WTC11 (cell line): Measurements from ENCODE around the gene SPATC1L. TPM values are rescaled to one million over a fixed set of nuclear protein-coding genes. Genes with fewer than 3 reads are reported as not detected.

Source experiments
- ATAC-seq: fragments of 200-7000 bp; cut with Tn5 transposase; 2 replicates; pipeline ENCODE4 v1.10.0; 2021; ENCODE audit warnings: mild to moderate bottlenecking, moderate library complexity
- CTCF ChIA-PET: fragments of 300-600 bp; sonication (Branson Sonifier 250); formaldehyde crosslinking; loops from one replicate; lab custom pipeline; 2021; ENCODE audit warnings: antibody characterized with exemption; lab: Charles Lee
- POLR2A ChIA-PET: fragments of 350-600 bp; sonication (Branson Sonifier 250); formaldehyde crosslinking; loops from one replicate; lab custom pipeline; 2021; ENCODE audit warnings: antibody characterized with exemption; lab: Charles Lee
- DNase-seq: peaks from one replicate; pipeline ENCODE4 v3.0.0; 2021; ENCODE audit warnings: low spot score
- H3K27ac Mint-ChIP-seq: 2 replicates; pipeline ENCODE4 v1.8.0; 2021; ENCODE audit warnings: mixed read lengths
- H3K27me3 Mint-ChIP-seq: 2 replicates; pipeline ENCODE4 v1.8.0; 2021; ENCODE audit warnings: low read depth, mild to moderate bottlenecking, moderate library complexity, mixed read lengths
- H3K36me3 Mint-ChIP-seq: 2 replicates; pipeline ENCODE4 v1.8.0; 2021; ENCODE audit warnings: mixed read lengths
- H3K4me1 Mint-ChIP-seq: 2 replicates; pipeline ENCODE4 v1.8.0; 2022; ENCODE audit warnings: mixed read lengths
- H3K4me3 Mint-ChIP-seq: 2 replicates; pipeline ENCODE4 v1.8.0; 2021; ENCODE audit warnings: mild to moderate bottlenecking, moderate library complexity, mixed read lengths
- H3K9me3 Mint-ChIP-seq: 2 replicates; pipeline ENCODE4 v1.8.0; 2021; ENCODE audit warnings: mixed read lengths
- ATF1 ChIP-seq: sonication (generic); formaldehyde crosslinking; IDR thresholded peaks from 2 replicates; pipeline ENCODE4 v1.8.1; 2023; ENCODE audit warnings: mild to moderate bottlenecking, moderate library complexity, missing genetic modification reagents
- ESRRA ChIP-seq: sonication (generic); formaldehyde crosslinking; IDR thresholded peaks from 2 replicates; pipeline ENCODE4 v1.8.1; 2022; ENCODE audit warnings: mild to moderate bottlenecking, missing genetic modification reagents, borderline replicate concordance
- FOXK1 ChIP-seq: sonication (generic); formaldehyde crosslinking; IDR thresholded peaks from 2 replicates; pipeline ENCODE4 v1.8.0; 2022; ENCODE audit warnings: mild to moderate bottlenecking, moderate library complexity, missing genetic modification reagents
- GABPB1 ChIP-seq: sonication (generic); formaldehyde crosslinking; IDR thresholded peaks from 2 replicates; pipeline ENCODE4 v1.8.1; 2023; ENCODE audit warnings: mild to moderate bottlenecking, missing genetic modification reagents
- GTF2I ChIP-seq: fragments of 250-450 bp; sonication (Bioruptor Pico); conservative IDR thresholded peaks from 2 replicates; pipeline ENCODE4 v1.4.0; 2021; ENCODE audit warnings: mild to moderate bottlenecking
- MXD4 ChIP-seq: fragments of 250-450 bp; sonication (Bioruptor Pico); IDR thresholded peaks from 2 replicates; pipeline ENCODE4 v1.8.0; 2021; ENCODE audit warnings: mild to moderate bottlenecking, moderate library complexity, borderline replicate concordance
- MYBL2 ChIP-seq: sonication (generic); formaldehyde crosslinking; IDR thresholded peaks from 2 replicates; pipeline ENCODE4 v1.8.1; 2023; ENCODE audit warnings: mild to moderate bottlenecking, moderate library complexity, missing genetic modification reagents
- SMAD3 ChIP-seq: sonication (generic); formaldehyde crosslinking; IDR thresholded peaks from 2 replicates; pipeline ENCODE4 v1.8.0; 2022; ENCODE audit warnings: missing genetic modification reagents, mild to moderate bottlenecking, borderline replicate concordance
- SP1 ChIP-seq: sonication (generic); formaldehyde crosslinking; conservative IDR thresholded peaks from 2 replicates; pipeline ENCODE4 v1.8.1; 2022; ENCODE audit warnings: missing genetic modification reagents
- TCF7 ChIP-seq: sonication (generic); formaldehyde crosslinking; IDR thresholded peaks from 2 replicates; pipeline ENCODE4 v1.8.0; 2022; ENCODE audit warnings: mild to moderate bottlenecking, low read depth, missing genetic modification reagents, moderate library complexity
- TEAD1 ChIP-seq: sonication (generic); formaldehyde crosslinking; IDR thresholded peaks from 2 replicates; pipeline ENCODE4 v1.8.0; 2022; ENCODE audit warnings: mild to moderate bottlenecking, missing genetic modification reagents
- TP53 ChIP-seq: sonication (generic); formaldehyde crosslinking; IDR thresholded peaks from 2 replicates; pipeline ENCODE4 v1.8.1; 2023; ENCODE audit warnings: mild to moderate bottlenecking, missing genetic modification reagents
- ZNF138 ChIP-seq: sonication (generic); formaldehyde crosslinking; conservative IDR thresholded peaks from 2 replicates; pipeline ENCODE4 v1.8.1; 2022; ENCODE audit warnings: mild to moderate bottlenecking, moderate library complexity, missing genetic modification reagents
- ZNF219 ChIP-seq: sonication (generic); formaldehyde crosslinking; IDR thresholded peaks from 2 replicates; pipeline ENCODE4 v1.8.0; 2023; ENCODE audit warnings: missing genetic modification reagents, mild to moderate bottlenecking, borderline replicate concordance
- ZNF416 ChIP-seq: fragments of 250-450 bp; sonication (Bioruptor Pico); IDR thresholded peaks from 2 replicates; pipeline ENCODE4 v1.9.0; 2021; ENCODE audit warnings: mild to moderate bottlenecking, inconsistent platforms
- total RNA-seq: library from RNA; stranded (reverse); gene quantifications from 3 replicates; pipeline ENCODE4 v1.2.3, GENCODE V29; 2021
- TF ChIP-seq, protein P1 (sequence below): fragments of 250-450 bp; sonication (Bioruptor Pico); IDR thresholded peaks from 2 replicates; pipeline ENCODE4 v1.9.0; 2021; ENCODE audit warnings: mild to moderate bottlenecking
- TF ChIP-seq, protein P2 (sequence below): sonication (generic); formaldehyde crosslinking; IDR thresholded peaks from 2 replicates; pipeline ENCODE4 v1.8.0; 2022; ENCODE audit warnings: mild to moderate bottlenecking, missing genetic modification reagents
- TF ChIP-seq, protein P3 (sequence below): sonication (generic); formaldehyde crosslinking; IDR thresholded peaks from 2 replicates; pipeline ENCODE4 v1.8.1; 2023; ENCODE audit warnings: mild to moderate bottlenecking, missing genetic modification reagents, moderate library complexity
- TF ChIP-seq, protein P4 (sequence below): sonication (generic); formaldehyde crosslinking; IDR thresholded peaks from 2 replicates; pipeline ENCODE4 v1.8.1; 2023; ENCODE audit warnings: mild to moderate bottlenecking, missing genetic modification reagents, borderline replicate concordance

The SPATC1L gene
- total RNA-seq, 1 experiment from 2014 or later, result 61.7 TPM

DNA sequence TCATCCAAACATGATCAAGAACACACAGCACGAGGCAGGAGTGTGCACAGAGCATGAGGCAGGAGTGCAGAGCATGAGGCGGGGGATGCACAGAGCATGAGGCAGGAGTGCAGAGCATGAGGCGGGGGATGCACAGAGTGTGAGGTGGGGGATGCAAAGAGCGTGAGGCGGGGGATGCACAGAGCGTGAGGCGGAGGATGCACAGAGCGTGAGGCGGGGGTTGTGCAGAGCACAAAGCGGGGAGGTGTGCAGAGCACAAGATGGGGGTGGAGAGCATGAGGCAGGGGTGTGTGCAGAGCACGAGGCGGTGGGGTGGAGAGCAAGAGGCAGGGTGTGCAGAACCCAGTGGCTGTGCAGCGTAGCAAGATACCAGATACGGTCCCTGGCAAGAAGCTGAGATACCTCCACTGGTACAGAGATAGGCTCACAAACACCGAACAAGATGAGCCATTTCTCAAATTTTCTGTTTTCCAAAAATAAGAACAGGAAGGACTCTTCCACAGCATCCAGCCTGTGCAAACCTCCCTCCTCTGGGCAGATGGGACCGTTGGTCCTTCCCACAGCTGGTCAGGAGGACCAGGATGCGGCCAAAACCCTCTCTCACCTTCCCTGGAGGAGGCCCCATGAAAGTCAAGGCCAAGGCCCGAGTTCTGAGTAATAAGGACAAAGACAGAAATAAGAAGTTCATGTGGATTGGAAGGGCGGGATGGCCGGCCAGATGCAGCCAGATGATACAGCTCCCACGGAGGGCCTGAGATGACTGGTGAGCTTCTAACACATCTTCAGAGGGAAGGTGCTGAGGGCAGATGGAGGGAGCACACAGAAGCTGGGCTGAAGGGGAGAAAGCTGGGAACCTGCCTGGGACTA lies 12.0 kb downstream of the SPATC1L start:
- TF ChIP-seq MXD4 (CRISPR knock-in tag), result no peak
- no peak for TF ChIP-seq SMAD3 (CRISPR knock-in tag)
- no peak for TF ChIP-seq TCF7
- TF ChIP-seq GTF2I (CRISPR knock-in tag), result no peak
- TF ChIP-seq, protein P1, sequence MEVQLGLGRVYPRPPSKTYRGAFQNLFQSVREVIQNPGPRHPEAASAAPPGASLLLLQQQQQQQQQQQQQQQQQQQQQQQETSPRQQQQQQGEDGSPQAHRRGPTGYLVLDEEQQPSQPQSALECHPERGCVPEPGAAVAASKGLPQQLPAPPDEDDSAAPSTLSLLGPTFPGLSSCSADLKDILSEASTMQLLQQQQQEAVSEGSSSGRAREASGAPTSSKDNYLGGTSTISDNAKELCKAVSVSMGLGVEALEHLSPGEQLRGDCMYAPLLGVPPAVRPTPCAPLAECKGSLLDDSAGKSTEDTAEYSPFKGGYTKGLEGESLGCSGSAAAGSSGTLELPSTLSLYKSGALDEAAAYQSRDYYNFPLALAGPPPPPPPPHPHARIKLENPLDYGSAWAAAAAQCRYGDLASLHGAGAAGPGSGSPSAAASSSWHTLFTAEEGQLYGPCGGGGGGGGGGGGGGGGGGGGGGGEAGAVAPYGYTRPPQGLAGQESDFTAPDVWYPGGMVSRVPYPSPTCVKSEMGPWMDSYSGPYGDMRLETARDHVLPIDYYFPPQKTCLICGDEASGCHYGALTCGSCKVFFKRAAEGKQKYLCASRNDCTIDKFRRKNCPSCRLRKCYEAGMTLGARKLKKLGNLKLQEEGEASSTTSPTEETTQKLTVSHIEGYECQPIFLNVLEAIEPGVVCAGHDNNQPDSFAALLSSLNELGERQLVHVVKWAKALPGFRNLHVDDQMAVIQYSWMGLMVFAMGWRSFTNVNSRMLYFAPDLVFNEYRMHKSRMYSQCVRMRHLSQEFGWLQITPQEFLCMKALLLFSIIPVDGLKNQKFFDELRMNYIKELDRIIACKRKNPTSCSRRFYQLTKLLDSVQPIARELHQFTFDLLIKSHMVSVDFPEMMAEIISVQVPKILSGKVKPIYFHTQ, result no peak
- TF ChIP-seq, protein P2, sequence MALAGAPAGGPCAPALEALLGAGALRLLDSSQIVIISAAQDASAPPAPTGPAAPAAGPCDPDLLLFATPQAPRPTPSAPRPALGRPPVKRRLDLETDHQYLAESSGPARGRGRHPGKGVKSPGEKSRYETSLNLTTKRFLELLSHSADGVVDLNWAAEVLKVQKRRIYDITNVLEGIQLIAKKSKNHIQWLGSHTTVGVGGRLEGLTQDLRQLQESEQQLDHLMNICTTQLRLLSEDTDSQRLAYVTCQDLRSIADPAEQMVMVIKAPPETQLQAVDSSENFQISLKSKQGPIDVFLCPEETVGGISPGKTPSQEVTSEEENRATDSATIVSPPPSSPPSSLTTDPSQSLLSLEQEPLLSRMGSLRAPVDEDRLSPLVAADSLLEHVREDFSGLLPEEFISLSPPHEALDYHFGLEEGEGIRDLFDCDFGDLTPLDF (CRISPR knock-in tag), result no peak
- no peak for TF ChIP-seq MYBL2
- no peak for TF ChIP-seq ESRRA (CRISPR knock-in tag)
- no peak for TF ChIP-seq TP53
- TF ChIP-seq ZNF219, result no peak
- TF ChIP-seq, protein P3, sequence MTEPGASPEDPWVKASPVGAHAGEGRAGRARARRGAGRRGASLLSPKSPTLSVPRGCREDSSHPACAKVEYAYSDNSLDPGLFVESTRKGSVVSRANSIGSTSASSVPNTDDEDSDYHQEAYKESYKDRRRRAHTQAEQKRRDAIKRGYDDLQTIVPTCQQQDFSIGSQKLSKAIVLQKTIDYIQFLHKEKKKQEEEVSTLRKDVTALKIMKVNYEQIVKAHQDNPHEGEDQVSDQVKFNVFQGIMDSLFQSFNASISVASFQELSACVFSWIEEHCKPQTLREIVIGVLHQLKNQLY (CRISPR knock-in tag), result no peak
- TF ChIP-seq ZNF138 (CRISPR knock-in tag), result no peak
- no peak for TF ChIP-seq TEAD1 (CRISPR knock-in tag)
- no peak for TF ChIP-seq ATF1 (CRISPR knock-in tag)
- TF ChIP-seq FOXK1, result no peak
- no peak for TF ChIP-seq SP1 (CRISPR knock-in tag)
- TF ChIP-seq GABPB1 (CRISPR knock-in tag), result no peak
- TF ChIP-seq, protein P4, sequence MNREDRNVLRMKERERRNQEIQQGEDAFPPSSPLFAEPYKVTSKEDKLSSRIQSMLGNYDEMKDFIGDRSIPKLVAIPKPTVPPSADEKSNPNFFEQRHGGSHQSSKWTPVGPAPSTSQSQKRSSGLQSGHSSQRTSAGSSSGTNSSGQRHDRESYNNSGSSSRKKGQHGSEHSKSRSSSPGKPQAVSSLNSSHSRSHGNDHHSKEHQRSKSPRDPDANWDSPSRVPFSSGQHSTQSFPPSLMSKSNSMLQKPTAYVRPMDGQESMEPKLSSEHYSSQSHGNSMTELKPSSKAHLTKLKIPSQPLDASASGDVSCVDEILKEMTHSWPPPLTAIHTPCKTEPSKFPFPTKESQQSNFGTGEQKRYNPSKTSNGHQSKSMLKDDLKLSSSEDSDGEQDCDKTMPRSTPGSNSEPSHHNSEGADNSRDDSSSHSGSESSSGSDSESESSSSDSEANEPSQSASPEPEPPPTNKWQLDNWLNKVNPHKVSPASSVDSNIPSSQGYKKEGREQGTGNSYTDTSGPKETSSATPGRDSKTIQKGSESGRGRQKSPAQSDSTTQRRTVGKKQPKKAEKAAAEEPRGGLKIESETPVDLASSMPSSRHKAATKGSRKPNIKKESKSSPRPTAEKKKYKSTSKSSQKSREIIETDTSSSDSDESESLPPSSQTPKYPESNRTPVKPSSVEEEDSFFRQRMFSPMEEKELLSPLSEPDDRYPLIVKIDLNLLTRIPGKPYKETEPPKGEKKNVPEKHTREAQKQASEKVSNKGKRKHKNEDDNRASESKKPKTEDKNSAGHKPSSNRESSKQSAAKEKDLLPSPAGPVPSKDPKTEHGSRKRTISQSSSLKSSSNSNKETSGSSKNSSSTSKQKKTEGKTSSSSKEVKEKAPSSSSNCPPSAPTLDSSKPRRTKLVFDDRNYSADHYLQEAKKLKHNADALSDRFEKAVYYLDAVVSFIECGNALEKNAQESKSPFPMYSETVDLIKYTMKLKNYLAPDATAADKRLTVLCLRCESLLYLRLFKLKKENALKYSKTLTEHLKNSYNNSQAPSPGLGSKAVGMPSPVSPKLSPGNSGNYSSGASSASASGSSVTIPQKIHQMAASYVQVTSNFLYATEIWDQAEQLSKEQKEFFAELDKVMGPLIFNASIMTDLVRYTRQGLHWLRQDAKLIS (CRISPR knock-in tag), result no peak
- no peak for TF ChIP-seq ZNF416 (CRISPR knock-in tag)
- no peaks in the 10 kb centered on the region; the same call in 1 of the 2 replicates for H3K27me3 Mint-ChIP-seq
- ATAC-seq, result no peak
- POLR2A ChIA-PET, result no interaction called here
- H3K9me3 Mint-ChIP-seq, result peaks cover 31% of the 10 kb centered on the region
- no peak for DNase-seq
- CTCF ChIA-PET, result interaction anchor here (1.3 to 2.0 kb wide), 3 partner anchors 10 to 29 kb away, joined by 5 to 7 read pairs (median 6); no protein-coding TSS in a partner anchor
- no peak overlapping the region for H3K27ac Mint-ChIP-seq
- H3K4me3 Mint-ChIP-seq, result no peak overlapping the region
- peaks cover 27% of the 10 kb centered on the region for H3K36me3 Mint-ChIP-seq
- H3K4me1 Mint-ChIP-seq, result no peaks in the 10 kb centered on the region
